ENCODE measurements around the gene SAMD8.
"Not testable (repeated sequence)": the region's sequence is repeated elsewhere in the genome, so short reads cannot be mapped to it uniquely, and the experiment has no call there.

Gene SAMD8

GRCh38 chr10:75199949-75200348 lies 88.5 kb downstream of the SAMD8 start:
- DNase-seq, result not testable (repeated sequence)

GRCh38 chr10:75201793-75202307 lies 90.4 kb downstream of the SAMD8 start:
- no peak for DNase-seq

- no peak for DNase-seq
Measured at GRCh38 chr10:75202321-75203045, 91.0 kb downstream of the SAMD8 start.

- not testable (repeated sequence) for DNase-seq
Measured at GRCh38 chr10:75203046-75203620, 91.7 kb downstream of the SAMD8 start.

GRCh38 chr10:75203724-75204123 lies 92.3 kb downstream of the SAMD8 start:
- DNase-seq, result no peak

- DNase-seq, result no peak
Measured at GRCh38 chr10:75205908-75206307, 94.5 kb downstream of the SAMD8 start.

- not testable (repeated sequence) for DNase-seq
Measured at GRCh38 chr10:75206638-75207037, 95.2 kb downstream of the SAMD8 start.

- no peak for DNase-seq
Measured at GRCh38 chr10:75207079-75207856, 95.8 kb downstream of the SAMD8 start.

- no peak for DNase-seq
Measured at GRCh38 chr10:75207857-75208144, 96.3 kb downstream of the SAMD8 start.

GRCh38 chr10:75208181-75208580 lies 96.7 kb downstream of the SAMD8 start:
- no peak for DNase-seq

- DNase-seq, result no peak
Measured at GRCh38 chr10:75209086-75209920, 97.8 kb downstream of the SAMD8 start.

GRCh38 chr10:75209921-75210281 lies 98.4 kb downstream of the SAMD8 start:
- DNase-seq, result peak; percentile 68

GRCh38 chr10:75210282-75211006 lies 99.0 kb downstream of the SAMD8 start, which contains the start of gene VDAC2:
Gene VDAC2 (plus strand): TSS chr10:75210796. CDS start chr10:75211159, 363 bp downstream.
- DNase-seq, result peak; percentile 93

- DNase-seq, result no peak
Measured at GRCh38 chr10:75211007-75211691, 99.7 kb downstream of the SAMD8 start.

- DNase-seq, result no peak
Measured at GRCh38 chr10:75212343-75212742, 100.9 kb downstream of the SAMD8 start.

- DNase-seq, result no peak
Measured at GRCh38 chr10:75220274-75220673, 108.8 kb downstream of the SAMD8 start.

- not testable (repeated sequence) for DNase-seq
Measured at GRCh38 chr10:75221492-75221891, 110.0 kb downstream of the SAMD8 start.

- DNase-seq, result no peak
Measured at GRCh38 chr10:75223507-75223906, 112.1 kb downstream of the SAMD8 start.

GRCh38 chr10:75226095-75226494 lies 114.6 kb downstream of the SAMD8 start:
- no peak for DNase-seq

GRCh38 chr10:75226656-75227055 lies 115.2 kb downstream of the SAMD8 start:
- DNase-seq, result no peak

GRCh38 chr10:75228278-75228677 lies 116.8 kb downstream of the SAMD8 start:
- DNase-seq, result no peak

- DNase-seq, result no peak
Measured at GRCh38 chr10:75228834-75229233, 117.4 kb downstream of the SAMD8 start.
